Right kidney (tissue), 1 donor: ENCODE data around the gene TTC39B.

Experiments
- DNase-seq: peaks from one replicate; pipeline ENCODE4 v3.0.0-alpha.2; 2016

TTC39B gene

DNA sequence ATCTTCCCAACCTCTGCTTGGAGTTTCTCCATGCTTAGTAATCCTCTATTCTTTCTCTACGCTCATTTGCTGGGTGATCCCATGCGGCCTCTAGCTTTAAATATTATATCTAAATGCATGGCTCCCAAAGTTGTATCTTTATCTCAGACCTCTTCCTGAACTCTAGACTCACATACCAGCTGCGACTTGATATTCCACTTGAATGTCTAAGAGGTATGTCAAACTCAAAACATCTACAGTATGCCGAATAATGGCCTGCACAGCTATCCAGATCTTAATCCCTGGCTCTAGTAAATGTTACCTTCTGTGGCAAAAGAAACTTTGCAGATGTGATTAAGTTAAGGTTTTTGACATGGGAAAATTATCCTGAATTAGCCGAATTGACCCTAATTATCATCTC is 179.2 kb downstream of the TTC39B start:
- no peak for DNase-seq

GRCh38 chr9:15121630-15122029 is 185.4 kb downstream of the TTC39B start:
- DNase-seq = no peak

DNA sequence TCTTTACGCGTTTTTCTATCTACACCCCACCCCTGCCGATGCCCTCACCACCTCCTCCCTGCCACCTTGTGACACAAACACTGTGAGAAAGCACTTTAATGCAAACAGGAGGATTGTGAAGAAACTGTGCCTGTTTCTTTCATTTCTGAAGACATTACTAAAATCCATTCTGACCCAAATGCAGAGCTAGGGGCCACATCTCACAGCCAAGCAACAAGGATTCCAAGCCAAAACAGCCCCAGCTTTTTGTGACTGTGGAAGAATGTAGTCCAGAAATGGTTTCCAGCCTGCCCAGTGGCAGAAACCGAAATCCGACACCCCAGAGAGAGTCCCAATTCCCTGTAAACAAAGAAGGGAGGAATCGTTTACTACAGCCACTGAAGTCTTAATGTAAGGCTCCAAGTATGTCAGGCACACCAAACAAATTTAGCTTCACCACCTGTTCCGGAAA is 190.9 kb downstream of the TTC39B start:
- DNase-seq = peak; percentile 34

- DNase-seq = no peak
These were observed 191.3 kb downstream of the TTC39B start for GRCh38 chr9:15115702-15116101.

DNA sequence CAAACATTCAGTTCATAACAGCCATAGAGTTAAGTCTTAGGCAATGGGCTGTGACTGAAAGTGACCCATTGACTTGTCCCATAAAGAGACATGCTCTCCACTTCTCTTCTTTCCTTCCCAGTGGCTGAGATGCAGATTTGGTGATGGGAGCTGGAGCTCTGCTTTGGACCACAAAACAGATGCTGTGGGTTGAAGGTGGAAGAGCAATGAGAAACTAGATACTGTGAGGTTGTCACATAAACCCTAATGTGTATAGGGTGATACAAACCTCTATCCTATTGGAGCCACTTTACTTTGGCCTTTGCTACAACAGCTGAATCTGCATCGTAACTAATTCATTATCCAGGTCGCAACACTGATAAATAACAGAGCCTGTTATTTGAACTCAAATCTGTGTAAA is 192.0 kb downstream of the TTC39B start:
- DNase-seq = no peak
